ENCODE data around the gene UBTD2. TPM values are rescaled to one million over a fixed set of nuclear protein-coding genes. Genes with fewer than 3 reads are reported as not detected.

The UBTD2 gene
- total RNA-seq, 3 donors from 2014 or later (not counting 1 experiment from before 2014, with no cell fraction given), result 1.7 to 3.3 (median 2.6) TPM

DNA sequence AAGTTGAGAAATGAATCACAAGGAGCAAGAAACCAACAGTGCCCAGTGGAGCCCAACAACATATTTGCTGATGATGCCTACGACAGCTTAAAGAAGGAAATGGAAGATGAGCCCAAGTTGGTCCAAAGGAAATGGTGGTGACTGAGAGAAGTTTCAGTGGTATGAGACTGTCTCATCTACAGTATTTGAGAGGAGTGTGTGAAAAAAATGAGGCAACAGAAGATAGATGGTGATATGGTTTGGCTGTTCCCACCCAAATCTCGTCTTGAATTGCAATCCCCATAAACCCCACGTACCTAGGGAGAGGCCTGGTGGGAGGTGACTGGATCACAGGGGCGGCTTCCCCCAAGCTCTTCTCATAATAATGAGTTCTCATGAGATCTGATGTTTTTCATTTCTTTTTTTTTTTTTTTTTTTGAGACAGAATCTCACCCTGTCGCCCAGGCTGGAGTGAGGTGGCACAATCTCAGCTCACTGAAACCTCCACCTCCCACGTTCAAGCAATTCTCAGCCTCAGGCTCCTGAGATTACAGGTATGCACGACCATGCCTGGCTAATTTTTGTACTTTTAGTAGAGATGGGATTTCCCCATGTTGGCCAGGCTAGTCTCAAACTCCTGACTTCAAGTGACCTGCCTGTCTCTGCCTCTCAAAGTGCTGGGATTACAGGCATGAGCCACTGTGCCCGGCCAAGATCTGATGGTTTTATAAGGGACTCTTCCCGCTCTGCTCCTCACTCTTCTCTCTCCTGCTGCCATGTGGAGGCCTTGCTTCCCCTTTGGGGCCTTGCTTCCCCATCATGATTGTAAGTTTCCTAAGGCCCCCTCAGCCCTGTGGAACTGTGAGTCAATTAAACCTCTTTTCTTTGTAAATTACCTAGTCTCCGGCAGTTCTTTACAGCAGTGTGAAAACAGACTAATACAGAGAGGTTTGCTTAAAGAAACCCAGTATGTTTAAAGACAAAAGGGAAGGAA is 59.4 kb downstream of the UBTD2 start:
- Mint-ChIP-seq H3K27me3 (ENCODE audit: low read depth in 2 of 2) (no peaks in the 10 kb centered on the region), H3K4me1 (peaks cover 0 to 5% of the 10 kb centered on the region in 2 donors), H3K36me3 (no peaks in the 10 kb centered on the region), H3K9me3 (no peaks in the 10 kb centered on the region), H3K4me3 (no peak overlapping the region), H3K27ac (no peak overlapping the region)
- Histone ChIP-seq H3K27me3 (ENCODE audit: control insufficient read depth, insufficient read depth, low read length) (no peaks in the 10 kb centered on the region), H3K9me3 (ENCODE audit: control insufficient read depth, insufficient read depth, low read length) (no peaks in the 10 kb centered on the region), H3K36me3 (ENCODE audit: control insufficient read depth, insufficient read depth, low read length) (peaks cover 3% of the 10 kb centered on the region), H3K4me3 (ENCODE audit: low read length) (no peak overlapping the region), H3K27ac (ENCODE audit: low read length) (no peak overlapping the region), H3K4me1 (ENCODE audit: control insufficient read depth, insufficient read depth, low read length) (no peaks in the 10 kb centered on the region)
- DNase-seq (no peak), ATAC-seq (no peak)
- WGBS (ENCODE audit: insufficient coverage), result 78% methylated on average over 8 of the region's 10 CpGs
- TF ChIP-seq, protein P1, sequence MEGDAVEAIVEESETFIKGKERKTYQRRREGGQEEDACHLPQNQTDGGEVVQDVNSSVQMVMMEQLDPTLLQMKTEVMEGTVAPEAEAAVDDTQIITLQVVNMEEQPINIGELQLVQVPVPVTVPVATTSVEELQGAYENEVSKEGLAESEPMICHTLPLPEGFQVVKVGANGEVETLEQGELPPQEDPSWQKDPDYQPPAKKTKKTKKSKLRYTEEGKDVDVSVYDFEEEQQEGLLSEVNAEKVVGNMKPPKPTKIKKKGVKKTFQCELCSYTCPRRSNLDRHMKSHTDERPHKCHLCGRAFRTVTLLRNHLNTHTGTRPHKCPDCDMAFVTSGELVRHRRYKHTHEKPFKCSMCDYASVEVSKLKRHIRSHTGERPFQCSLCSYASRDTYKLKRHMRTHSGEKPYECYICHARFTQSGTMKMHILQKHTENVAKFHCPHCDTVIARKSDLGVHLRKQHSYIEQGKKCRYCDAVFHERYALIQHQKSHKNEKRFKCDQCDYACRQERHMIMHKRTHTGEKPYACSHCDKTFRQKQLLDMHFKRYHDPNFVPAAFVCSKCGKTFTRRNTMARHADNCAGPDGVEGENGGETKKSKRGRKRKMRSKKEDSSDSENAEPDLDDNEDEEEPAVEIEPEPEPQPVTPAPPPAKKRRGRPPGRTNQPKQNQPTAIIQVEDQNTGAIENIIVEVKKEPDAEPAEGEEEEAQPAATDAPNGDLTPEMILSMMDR (IDR thresholded peaks at IDR 0.05), result no peak
- intact Hi-C loops (cut with micrococcal nuclease), result no loop called here

DNA sequence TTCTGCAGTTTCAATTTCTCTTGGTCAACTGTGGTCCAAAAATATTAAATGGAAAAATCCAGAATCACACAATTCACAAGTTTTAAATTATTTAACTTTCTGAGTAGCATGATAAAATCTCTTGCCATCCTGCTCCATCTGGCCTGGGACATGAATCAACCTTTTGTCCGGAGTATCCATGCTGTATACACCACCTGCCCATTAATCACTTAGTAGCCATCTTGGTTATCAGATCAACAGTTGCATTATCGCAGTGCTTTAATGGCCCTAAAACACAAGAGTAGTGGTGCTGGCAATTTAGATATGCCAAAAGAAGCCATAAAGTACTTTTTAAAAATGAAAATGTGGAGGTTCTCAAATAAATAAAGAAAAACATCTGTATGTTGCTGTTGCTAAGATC is 64.3 kb downstream of the UBTD2 start:
- ATAC-seq, result no peak
- no peak overlapping the region for H3K4me3 ChIP-seq (ENCODE audit: low read length)
- intact Hi-C loops (cut with micrococcal nuclease), result no loop called here
- H3K4me3 Mint-ChIP-seq, result no peak overlapping the region
- no peaks in the 10 kb centered on the region for H3K36me3 ChIP-seq (ENCODE audit: control insufficient read depth, insufficient read depth, low read length)
- DNase-seq, result no peak
- H3K4me1 ChIP-seq (ENCODE audit: control insufficient read depth, insufficient read depth, low read length), result no peaks in the 10 kb centered on the region
- no peaks in the 10 kb centered on the region for H3K9me3 Mint-ChIP-seq
- no peak overlapping the region for H3K27ac ChIP-seq (ENCODE audit: low read length)
- no peaks in the 10 kb centered on the region for H3K27me3 Mint-ChIP-seq (ENCODE audit: low read depth in 2 of 2)
- 95% methylated on average over 1 of the region's 2 CpGs for WGBS (ENCODE audit: insufficient coverage)
- TF ChIP-seq, protein P1 (IDR thresholded peaks at IDR 0.05), result no peak
- H3K9me3 ChIP-seq (ENCODE audit: control insufficient read depth, insufficient read depth, low read length), result no peaks in the 10 kb centered on the region
- no peaks in the 10 kb centered on the region for H3K27me3 ChIP-seq (ENCODE audit: control insufficient read depth, insufficient read depth, low read length)
- H3K36me3 Mint-ChIP-seq, result no peaks in the 10 kb centered on the region
- no peaks in the 10 kb centered on the region for H3K4me1 Mint-ChIP-seq
- H3K27ac Mint-ChIP-seq, result no peak overlapping the region

DNA sequence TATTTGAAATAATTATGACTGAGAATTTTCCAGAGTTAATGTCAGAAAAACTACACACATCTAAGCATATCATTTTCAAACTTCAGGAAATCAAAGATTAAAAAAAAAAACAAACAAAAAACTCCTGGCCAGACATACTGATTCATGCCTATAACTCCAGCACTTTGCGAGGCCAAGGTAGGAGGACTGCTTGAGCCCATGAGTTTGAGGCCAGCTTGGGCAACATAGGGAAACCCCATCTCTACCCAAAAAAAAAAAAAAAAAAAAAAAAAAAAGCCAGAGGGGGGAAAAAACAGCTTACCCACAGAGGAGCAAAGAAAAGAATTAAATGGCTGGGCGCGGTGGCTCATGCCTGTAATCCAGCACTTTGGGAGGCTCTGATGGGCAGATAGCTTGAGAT is 67.2 kb downstream of the UBTD2 start:
- Mint-ChIP-seq H3K36me3 (peaks cover 6% of the 10 kb centered on the region), H3K4me1 (no peaks in the 10 kb centered on the region)
- H3K36me3 ChIP-seq (ENCODE audit: control insufficient read depth, insufficient read depth, low read length), result peaks cover 3% of the 10 kb centered on the region

More for the DNA sequence above, 67.2 kb downstream of the UBTD2 start:
- Mint-ChIP-seq H3K4me3 (no peak overlapping the region), H3K9me3 (no peaks in the 10 kb centered on the region), H3K27me3 (ENCODE audit: low read depth in 2 of 2) (no peaks in the 10 kb centered on the region), H3K27ac (no peak overlapping the region)
- DNase-seq (no peak), ATAC-seq (no peak)
- Histone ChIP-seq H3K4me3 (ENCODE audit: low read length) (no peak overlapping the region), H3K9me3 (ENCODE audit: control insufficient read depth, insufficient read depth, low read length) (no peaks in the 10 kb centered on the region), H3K4me1 (ENCODE audit: control insufficient read depth, insufficient read depth, low read length) (no peaks in the 10 kb centered on the region), H3K27me3 (ENCODE audit: control insufficient read depth, insufficient read depth, low read length) (no peaks in the 10 kb centered on the region), H3K27ac (ENCODE audit: low read length) (no peak overlapping the region)
- intact Hi-C loops (cut with micrococcal nuclease), result no loop called here
- TF ChIP-seq, protein P1 (IDR thresholded peaks at IDR 0.05), result no peak
- 90% methylated on average over 3 of the region's 3 CpGs for WGBS (ENCODE audit: insufficient coverage)

Data from natural killer cell (primary cell).